Transverse colon (tissue), 4 donors: ENCODE data around the gene GSG1L. TPM values are rescaled to one million over a fixed set of nuclear protein-coding genes. Genes with fewer than 3 reads are reported as not detected.

Experiments used
- DNase-seq: peaks from one replicate; pipeline ENCODE4 v3.0.0-alpha.2; 2019
- H3K27ac ChIP-seq, 4 donors: fragments of 200-600 bp; sonication (generic); 2 replicates each; pipeline ENCODE4 v1.5.1; 2016 to 2018; ENCODE audit warnings: inconsistent platforms in 4 of 4
- H3K27me3 ChIP-seq: fragments of 200-600 bp; sonication (generic); 2 replicates; pipeline ENCODE4 v1.5.1; 2017; ENCODE audit warnings: inconsistent platforms
- H3K36me3 ChIP-seq, 4 donors: fragments of 200-600 bp; sonication (generic); 2 replicates each; pipeline ENCODE4 v1.5.1; 2017 to 2019; ENCODE audit warnings: inconsistent platforms in 4 of 4
- H3K4me1 ChIP-seq, 4 donors: fragments of 200-600 bp; sonication (generic); 2 replicates each; pipeline ENCODE4 v1.5.1; 2017 to 2020; ENCODE audit warnings: inconsistent platforms in 4 of 4
- H3K4me3 ChIP-seq, 4 donors: fragments of 200-600 bp; sonication (generic); 1 replicate in 1 of 4; 2 replicates in 3 of 4; pipeline versions ENCODE4 v1.5.1 to v1.6.1; 2017 to 2019; ENCODE audit warnings: inconsistent platforms in 4 of 4
- H3K9me3 ChIP-seq, 2 donors: fragments of 200-600 bp; sonication (generic); 2 replicates each; pipeline ENCODE4 v1.5.1; 2017 to 2019; ENCODE audit warnings: inconsistent platforms in 2 of 2
- CTCF ChIP-seq, 5 experiments: fragments of 200-600 bp in 3 of 5; fragments of 450-650 bp in 2 of 5; sonication (generic) in 3 of 5; IDR thresholded peaks; 1 replicate in 2 of 5; 2 replicates in 3 of 5; pipeline ENCODE4 v1.5.1; 2016 to 2017; ENCODE audit warnings: antibody characterized with exemption in 5 of 5, inconsistent platforms in 3 of 5, mild to moderate bottlenecking in 2 of 5, moderate library complexity in 1 of 5
- EP300 ChIP-seq: sonication (generic); formaldehyde crosslinking; IDR thresholded peaks from one replicate; pipeline ENCODE4 v1.6.1; 2017; ENCODE audit warnings: antibody characterized with exemption, low read depth
- POLR2A ChIP-seq: fragments of 450-650 bp; IDR thresholded peaks from one replicate; pipeline ENCODE4 v1.6.1; 2016; ENCODE audit warnings: antibody characterized with exemption, mild to moderate bottlenecking, moderate library complexity
- POLR2AphosphoS5 ChIP-seq, 3 donors: sonication (generic); formaldehyde crosslinking; IDR thresholded peaks; one replicate each; pipeline ENCODE4 v1.6.1; 2016; ENCODE audit warnings: antibody characterized with exemption in 3 of 3
- WGBS, 2 donors: methylation state at CpG; one replicate each; pipeline ENCODE4 v1.1.5; 2018; ENCODE audit warnings: low coverage in 1 of 2; 5-methylcytosine and 5-hydroxymethylcytosine counted together
- in situ Hi-C, 4 donors: fragments of 200-750 bp; cut with MboI; loops; one replicate each; pipeline versions ENCODE4 v1.15.0 to v1.15.1; 2017; ENCODE audit warnings: low sequenced_read_pairs in 3 of 4, low pct_ligation_motif_present in 1 of 4, low pct_unique_long_range_greater_than_20kb in 1 of 4
- intact Hi-C: fragments of 100-400 bp; cut with DNase I; formaldehyde crosslinking; loops from one replicate; pipeline ENCODE4 v1.15.1; 2023; ENCODE audit warnings: low total_unique reads
- total RNA-seq, 4 donors: library from RNA; depleted of rRNA; stranded (reverse); fragments of >200 nt; gene quantifications; one replicate each; pipeline ENCODE4 v1.1.0, GENCODE V29; 2016

The GSG1L gene
- total RNA-seq, 4 donors from 2014 or later: not detected

- Histone ChIP-seq H3K4me3 (no peak overlapping the region), H3K36me3 (no peaks in the 10 kb centered on the region), H3K4me1 (no peaks in the 10 kb centered on the region), H3K27ac (no peak overlapping the region), H3K27me3 (no peaks in the 10 kb centered on the region), H3K9me3 (no peaks in the 10 kb centered on the region)
- intact Hi-C loops: no loop called here
- in situ Hi-C loops: no loop called here
- 81 to 100% methylated on average over 1 to 8 of the region's 8 CpGs for WGBS, 2 donors
- DNase-seq: no peak
- TF ChIP-seq CTCF (IDR thresholded peaks at IDR 0.05) (no peak), EP300 (no peak), POLR2A (no peak), POLR2AphosphoS5 (IDR thresholded peaks at IDR 0.05) (no peak)
Measured at GRCh38 chr16:27901956-27902355, 161.6 kb downstream of the GSG1L start.

- Histone ChIP-seq H3K9me3 (no peaks in the 10 kb centered on the region), H3K4me3 (no peak overlapping the region), H3K36me3 (no peaks in the 10 kb centered on the region), H3K4me1 (no peaks in the 10 kb centered on the region), H3K27ac (no peak overlapping the region), H3K27me3 (no peaks in the 10 kb centered on the region)
- intact Hi-C loops: no loop called here
- in situ Hi-C loops: no loop called here
- WGBS, 2 donors: 60 to 78% methylated on average over 4 of the region's 4 CpGs
- TF ChIP-seq CTCF (IDR thresholded peaks at IDR 0.05) (no peak), POLR2A (no peak), EP300 (no peak), POLR2AphosphoS5 (IDR thresholded peaks at IDR 0.05) (no peak)
- no peak for DNase-seq
Measured at GRCh38 chr16:27899736-27900135, 163.8 kb downstream of the GSG1L start.

- no peak for DNase-seq
- Histone ChIP-seq H3K4me3 (no peak overlapping the region), H3K4me1 (no peaks in the 10 kb centered on the region), H3K36me3 (no peaks in the 10 kb centered on the region), H3K27ac (no peak overlapping the region), H3K9me3 (no peaks in the 10 kb centered on the region), H3K27me3 (peaks cover 10% of the 10 kb centered on the region)
- no peak for TF ChIP-seq POLR2A
- no peak for TF ChIP-seq CTCF (IDR thresholded peaks at IDR 0.05)
- no peak for TF ChIP-seq POLR2AphosphoS5 (IDR thresholded peaks at IDR 0.05)
- no peak for TF ChIP-seq EP300
- WGBS, 2 donors: 52 to 68% methylated on average over 5 to 8 of the region's 8 CpGs
- intact Hi-C loops (no loop called here), in situ Hi-C loops (no loop called here)
Measured at GRCh38 chr16:27894386-27894785, 169.1 kb downstream of the GSG1L start.

GRCh38 chr16:27892879-27893278 is 170.6 kb downstream of the GSG1L start:
- Histone ChIP-seq H3K4me1 (no peaks in the 10 kb centered on the region), H3K27me3 (peaks cover 15% of the 10 kb centered on the region), H3K27ac (no peak overlapping the region), H3K4me3 (no peak overlapping the region), H3K9me3 (no peaks in the 10 kb centered on the region), H3K36me3 (no peaks in the 10 kb centered on the region)
- DNase-seq: no peak
- TF ChIP-seq CTCF (IDR thresholded peaks at IDR 0.05) (no peak), POLR2AphosphoS5 (IDR thresholded peaks at IDR 0.05) (no peak), EP300 (no peak), POLR2A (no peak)
- intact Hi-C loops (no loop called here), in situ Hi-C loops (no loop called here)
- 40 to 61% methylated on average over 3 to 9 of the region's 9 CpGs for WGBS, 2 donors
